Stomach (tissue), 4 donors: ENCODE results near the gene DCDC2B.

Experiments used
- EP300 ChIP-seq: sonication (generic); formaldehyde crosslinking; IDR thresholded peaks from one replicate; pipeline ENCODE4 v1.6.1; 2017; ENCODE audit warnings: antibody characterized with exemption
- POLR2A ChIP-seq, 4 donors: fragments of 450-650 bp; IDR thresholded peaks; one replicate each; pipeline ENCODE4 v1.6.1; 2016; ENCODE audit warnings: antibody characterized with exemption in 4 of 4, control low read depth in 2 of 4, mild to moderate bottlenecking in 1 of 4, moderate library complexity in 1 of 4
- POLR2AphosphoS5 ChIP-seq, 3 donors: sonication (generic); formaldehyde crosslinking; IDR thresholded peaks; one replicate each; pipeline ENCODE4 v1.6.1; 2016; ENCODE audit warnings: antibody characterized with exemption in 3 of 3
- TF ChIP-seq, protein P1 (sequence below), 7 experiments: fragments of 450-650 bp in 4 of 7; fragments of 200-600 bp in 3 of 7; sonication (generic) in 3 of 7; IDR thresholded peaks; one replicate each; pipeline ENCODE4 v1.5.1; 2016 to 2019; ENCODE audit warnings: antibody characterized with exemption in 7 of 7, control low read depth in 2 of 7, mild to moderate bottlenecking in 1 of 7

- TF ChIP-seq POLR2A (IDR thresholded peaks at IDR 0.05) (no peak), EP300 (no peak), POLR2AphosphoS5 (IDR thresholded peaks at IDR 0.05) (no peak)
- TF ChIP-seq, protein P1, sequence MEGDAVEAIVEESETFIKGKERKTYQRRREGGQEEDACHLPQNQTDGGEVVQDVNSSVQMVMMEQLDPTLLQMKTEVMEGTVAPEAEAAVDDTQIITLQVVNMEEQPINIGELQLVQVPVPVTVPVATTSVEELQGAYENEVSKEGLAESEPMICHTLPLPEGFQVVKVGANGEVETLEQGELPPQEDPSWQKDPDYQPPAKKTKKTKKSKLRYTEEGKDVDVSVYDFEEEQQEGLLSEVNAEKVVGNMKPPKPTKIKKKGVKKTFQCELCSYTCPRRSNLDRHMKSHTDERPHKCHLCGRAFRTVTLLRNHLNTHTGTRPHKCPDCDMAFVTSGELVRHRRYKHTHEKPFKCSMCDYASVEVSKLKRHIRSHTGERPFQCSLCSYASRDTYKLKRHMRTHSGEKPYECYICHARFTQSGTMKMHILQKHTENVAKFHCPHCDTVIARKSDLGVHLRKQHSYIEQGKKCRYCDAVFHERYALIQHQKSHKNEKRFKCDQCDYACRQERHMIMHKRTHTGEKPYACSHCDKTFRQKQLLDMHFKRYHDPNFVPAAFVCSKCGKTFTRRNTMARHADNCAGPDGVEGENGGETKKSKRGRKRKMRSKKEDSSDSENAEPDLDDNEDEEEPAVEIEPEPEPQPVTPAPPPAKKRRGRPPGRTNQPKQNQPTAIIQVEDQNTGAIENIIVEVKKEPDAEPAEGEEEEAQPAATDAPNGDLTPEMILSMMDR (IDR thresholded peaks at IDR 0.05) = no peak
Measured at GRCh38 chr1:32239790-32240139, 30.9 kb downstream of the DCDC2B start.
